A673 (cell line): Measurements from ENCODE around the gene SRP72. TPM values are rescaled to one million over a fixed set of nuclear protein-coding genes. Genes with fewer than 3 reads are reported as not detected.

ENCODE experiments used
- BruUV-seq: library from RNA; stranded (reverse); fragments of 400-500 nt; replicated peaks from 2 replicates; lab custom pipeline; 2021; lab: Mats Ljungman, UMichigan
- CTCF ChIA-PET: fragments of 300-600 bp; sonication (Branson Sonifier 250); formaldehyde crosslinking; loops from one replicate; lab custom pipeline; 2022; ENCODE audit warnings: antibody characterized with exemption; lab: Charles Lee
- POLR2A ChIA-PET: fragments of 300-600 bp; sonication (Branson Sonifier 250); formaldehyde crosslinking; loops from one replicate; lab custom pipeline; 2022; ENCODE audit warnings: antibody characterized with exemption; ENCODE audit not compliant: low non-redundant PET; lab: Charles Lee
- DNase-seq: peaks from one replicate; pipeline ENCODE4 v3.0.0-alpha.2; 2015; ENCODE audit warnings: low spot score
- H3K27ac ChIP-seq: fragments of 200-600 bp; sonication (generic); 2 replicates; pipeline ENCODE4 v1.5.1; 2016; ENCODE audit warnings: mixed run types, low read depth, mild to moderate bottlenecking, mixed read lengths, antibody characterized with exemption, low read length; ENCODE audit not compliant: poor library complexity, severe bottlenecking
- H3K27me3 ChIP-seq: fragments of 200-600 bp; sonication (generic); replicated peaks from 2 replicates; pipeline ENCODE4 v1.6.1; 2017; ENCODE audit warnings: mixed run types, low read depth, mild to moderate bottlenecking, mixed read lengths, antibody characterized with exemption, low read length; ENCODE audit not compliant: insufficient read depth, poor library complexity
- H3K36me3 ChIP-seq: fragments of 200-600 bp; sonication (generic); 2 replicates; pipeline ENCODE4 v1.6.1; 2016; ENCODE audit warnings: mixed run types, mild to moderate bottlenecking, mixed read lengths, antibody characterized with exemption, low read length; ENCODE audit not compliant: insufficient read depth, poor library complexity, severe bottlenecking
- H3K4me1 ChIP-seq: fragments of 200-600 bp; sonication (generic); 2 replicates; pipeline ENCODE4 v1.6.1; 2017; ENCODE audit warnings: mixed run types, mild to moderate bottlenecking, mixed read lengths, antibody characterized with exemption, low read length; ENCODE audit not compliant: insufficient read depth, poor library complexity, severe bottlenecking
- H3K4me3 ChIP-seq: fragments of 200-600 bp; sonication (generic); 2 replicates; pipeline ENCODE4 v1.5.1; 2016; ENCODE audit warnings: low read depth, mixed run types, mild to moderate bottlenecking, mixed read lengths, low read length; ENCODE audit not compliant: poor library complexity, severe bottlenecking
- H3K9me3 ChIP-seq: fragments of 200-600 bp; sonication (generic); 2 replicates; pipeline ENCODE4 v1.6.1; 2016; ENCODE audit warnings: mixed run types, low read depth, mild to moderate bottlenecking, mixed read lengths, antibody characterized with exemption, low read length; ENCODE audit not compliant: poor library complexity, severe bottlenecking
- CTCF ChIP-seq: fragments of 300-800, 200-600 bp; sonication (generic); conservative IDR thresholded peaks from 2 replicates; pipeline ENCODE4 v1.5.1; 2017; ENCODE audit warnings: low read depth, mild to moderate bottlenecking, antibody characterized with exemption, low read length, moderate library complexity, mixed read lengths
- EZH2 ChIP-seq: fragments of 200-600 bp; sonication (generic); IDR thresholded peaks from 2 replicates; pipeline ENCODE4 v1.6.1; 2017; ENCODE audit warnings: borderline replicate concordance, low read depth, mild to moderate bottlenecking, mixed read lengths, antibody characterized with exemption, low read length; ENCODE audit not compliant: poor library complexity, severe bottlenecking
- intact Hi-C: fragments of 100-400 bp; cut with micrococcal nuclease; formaldehyde crosslinking; loops from one replicate; pipeline ENCODE4 v1.10.0; 2022; ENCODE audit not compliant: unreplicated experiment
- total RNA-seq: library from RNA; stranded (reverse); gene quantifications from 2 replicates; pipeline ENCODE4 v1.2.3, GENCODE V29; 2021

Gene SRP72
- total RNA-seq, 1 experiment from 2014 or later = 82.9 TPM

GRCh38 chr4:56550642-56551041 is 83.2 kb downstream of the SRP72 start:
- Histone ChIP-seq H3K27ac (no peak overlapping the region), H3K27me3 (no peaks in the 10 kb centered on the region), H3K4me1 (no peaks in the 10 kb centered on the region), H3K9me3 (no peaks in the 10 kb centered on the region), H3K36me3 (no peaks in the 10 kb centered on the region), H3K4me3 (no peak overlapping the region)
- ChIA-PET CTCF (no interaction called here), POLR2A (no interaction called here)
- intact Hi-C loops = no loop called here
- no TSS peak for BruUV-seq
- TF ChIP-seq EZH2 = no peak
- TF ChIP-seq CTCF = no peak
- DNase-seq = no peak

GRCh38 chr4:56551516-56551915 is 84.1 kb downstream of the SRP72 start:
- no TSS peak for BruUV-seq
- TF ChIP-seq CTCF (no peak), EZH2 (no peak)
- Histone ChIP-seq H3K27ac (no peak overlapping the region), H3K36me3 (no peaks in the 10 kb centered on the region), H3K27me3 (no peaks in the 10 kb centered on the region), H3K4me3 (no peak overlapping the region), H3K9me3 (no peaks in the 10 kb centered on the region), H3K4me1 (no peaks in the 10 kb centered on the region)
- DNase-seq = no peak
- intact Hi-C loops = no loop called here
- ChIA-PET POLR2A (no interaction called here), CTCF (no interaction called here)

- DNase-seq = no peak
- intact Hi-C loops = no loop called here
- Histone ChIP-seq H3K36me3 (no peaks in the 10 kb centered on the region), H3K9me3 (no peaks in the 10 kb centered on the region), H3K27me3 (no peaks in the 10 kb centered on the region), H3K4me1 (no peaks in the 10 kb centered on the region), H3K4me3 (no peak overlapping the region), H3K27ac (no peak overlapping the region)
- ChIA-PET CTCF (no interaction called here), POLR2A (no interaction called here)
- BruUV-seq = no TSS peak
- TF ChIP-seq CTCF (no peak), EZH2 (no peak)
Observed at GRCh38 chr4:56552273-56552672, 84.9 kb downstream of the SRP72 start.

Other genes with a start within 250 kb of the SRP72 start
- gene AASDH, start 80.1 kb upstream of the SRP72 start, total RNA-seq = 3.8 and 5.2 TPM in 2 replicates
- gene PPAT, start 32.0 kb upstream of the SRP72 start, total RNA-seq = 38.6 and 41.6 TPM in 2 replicates
- 190 and 209 TPM in 2 replicates for gene PAICS, start 31.4 kb upstream of the SRP72 start, total RNA-seq
- gene ARL9, start 38.2 kb downstream of the SRP72 start, total RNA-seq = 0.20 and 0.24 TPM in 2 replicates
- not detected in 2 replicates for gene HOPX, start 213.7 kb downstream of the SRP72 start, total RNA-seq